NCI-H1694 (cell line): Measurements from ENCODE around the gene CACNA1H.
"Not testable (repeated sequence)": the region's sequence is repeated elsewhere in the genome, so short reads cannot be mapped to it uniquely, and the experiment has no call there.

Source experiments
- DNase-seq: peaks from one replicate; lab custom pipeline; 2025; lab: John Stamatoyannopoulos, UW

The CACNA1H gene

DNA sequence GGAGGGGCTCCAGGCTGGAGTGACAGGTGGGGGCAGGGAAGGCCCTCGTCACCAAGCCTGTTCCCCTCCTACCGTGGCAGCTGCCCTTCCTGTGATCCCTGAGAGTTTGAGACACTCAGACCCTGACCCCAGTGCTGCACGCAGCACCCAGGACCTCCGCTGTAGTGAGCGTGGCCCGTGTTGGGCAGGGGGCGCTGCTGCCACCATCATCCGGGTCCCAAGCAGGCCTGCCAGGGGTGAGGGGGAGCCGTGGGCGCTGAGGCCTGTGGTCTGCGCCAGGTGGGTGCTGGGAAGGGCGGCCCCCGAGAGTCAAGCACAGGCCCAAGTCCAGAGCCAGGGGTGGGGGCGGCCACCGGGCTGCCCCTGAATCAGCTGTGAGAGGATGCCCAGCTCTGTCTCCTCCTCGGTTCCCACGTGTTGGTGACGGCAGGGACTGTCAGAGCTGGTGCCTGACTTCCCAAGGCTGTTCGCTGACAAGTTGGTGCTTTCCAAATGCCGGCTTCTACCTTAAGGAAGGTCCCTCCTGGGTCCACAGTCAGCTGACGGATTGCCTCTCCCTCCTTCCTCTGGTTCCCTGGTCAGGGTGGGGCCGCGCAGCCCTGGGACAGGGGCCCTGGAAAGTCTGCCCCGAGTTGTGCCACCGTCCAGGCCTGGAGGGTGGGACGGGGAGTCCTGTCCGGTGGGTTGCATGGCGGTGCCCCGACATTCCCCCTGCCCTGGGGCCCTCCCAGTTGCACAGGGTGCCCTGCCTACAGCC is 41.1 kb downstream of the CACNA1H start:
- no peak for DNase-seq

DNA sequence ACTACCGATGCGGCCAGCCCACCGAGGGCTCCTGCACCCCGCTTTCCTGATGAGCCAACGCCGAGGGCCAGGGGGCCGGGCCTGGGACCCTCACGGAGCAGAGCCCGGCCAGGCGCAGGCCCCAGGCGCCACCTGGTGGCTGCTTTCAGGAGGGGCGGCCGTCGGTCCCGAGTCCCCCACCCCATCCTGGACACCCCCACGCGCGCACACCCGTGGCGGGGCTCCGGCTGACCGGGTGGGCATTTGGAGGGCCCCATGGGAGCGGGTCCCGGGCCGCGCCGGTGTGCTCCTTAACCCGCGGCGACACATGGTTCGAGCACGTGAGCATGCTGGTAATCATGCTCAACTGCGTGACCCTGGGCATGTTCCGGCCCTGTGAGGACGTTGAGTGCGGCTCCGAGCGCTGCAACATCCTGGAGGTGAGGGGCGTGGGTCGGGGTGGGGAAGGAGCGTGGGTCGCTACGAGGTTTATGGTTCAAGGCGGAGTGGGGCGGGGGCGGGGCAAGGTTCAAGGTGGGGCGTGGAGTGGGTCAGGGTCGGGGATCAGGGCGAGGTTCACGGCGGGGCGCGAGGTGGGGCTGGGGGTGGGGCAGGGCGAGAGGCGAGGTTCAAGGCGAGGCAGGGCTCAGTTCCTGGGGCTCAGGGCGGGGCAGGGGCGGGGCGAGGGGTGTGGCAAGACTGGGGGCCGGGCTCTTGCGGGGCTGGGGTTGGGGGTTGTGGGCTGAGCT is 41.9 kb downstream of the CACNA1H start:
- no peak for DNase-seq

DNA sequence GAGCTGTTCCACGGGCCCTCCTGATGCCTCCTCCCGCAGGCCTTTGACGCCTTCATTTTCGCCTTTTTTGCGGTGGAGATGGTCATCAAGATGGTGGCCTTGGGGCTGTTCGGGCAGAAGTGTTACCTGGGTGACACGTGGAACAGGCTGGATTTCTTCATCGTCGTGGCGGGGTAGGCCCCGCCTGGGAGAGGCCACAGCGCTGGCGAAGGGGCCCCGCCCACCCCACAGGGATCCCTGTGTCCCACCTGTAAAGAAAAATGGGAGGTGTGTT is 42.4 kb downstream of the CACNA1H start:
- no peak for DNase-seq

DNA sequence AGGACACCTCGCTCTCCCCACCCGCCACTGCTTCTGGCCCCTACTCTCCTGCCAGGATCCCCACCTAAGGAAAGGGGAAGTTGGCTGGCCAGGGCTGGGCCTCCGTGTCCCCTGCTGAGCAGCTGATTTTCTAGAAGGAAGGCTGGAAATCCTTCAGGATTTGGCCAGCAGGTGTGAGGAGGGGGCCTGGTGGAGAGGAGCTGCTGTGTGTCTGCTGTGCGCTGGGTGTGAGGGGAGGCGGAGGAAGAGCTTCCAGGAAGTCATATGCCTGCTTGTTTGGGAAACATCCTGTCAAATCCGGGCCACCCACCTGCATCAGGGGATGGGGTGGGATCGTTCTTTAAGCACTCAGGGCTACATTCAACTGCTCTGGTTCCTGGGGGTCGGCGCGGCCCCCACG is 43.6 kb downstream of the CACNA1H start:
- DNase-seq, result no peak

DNA sequence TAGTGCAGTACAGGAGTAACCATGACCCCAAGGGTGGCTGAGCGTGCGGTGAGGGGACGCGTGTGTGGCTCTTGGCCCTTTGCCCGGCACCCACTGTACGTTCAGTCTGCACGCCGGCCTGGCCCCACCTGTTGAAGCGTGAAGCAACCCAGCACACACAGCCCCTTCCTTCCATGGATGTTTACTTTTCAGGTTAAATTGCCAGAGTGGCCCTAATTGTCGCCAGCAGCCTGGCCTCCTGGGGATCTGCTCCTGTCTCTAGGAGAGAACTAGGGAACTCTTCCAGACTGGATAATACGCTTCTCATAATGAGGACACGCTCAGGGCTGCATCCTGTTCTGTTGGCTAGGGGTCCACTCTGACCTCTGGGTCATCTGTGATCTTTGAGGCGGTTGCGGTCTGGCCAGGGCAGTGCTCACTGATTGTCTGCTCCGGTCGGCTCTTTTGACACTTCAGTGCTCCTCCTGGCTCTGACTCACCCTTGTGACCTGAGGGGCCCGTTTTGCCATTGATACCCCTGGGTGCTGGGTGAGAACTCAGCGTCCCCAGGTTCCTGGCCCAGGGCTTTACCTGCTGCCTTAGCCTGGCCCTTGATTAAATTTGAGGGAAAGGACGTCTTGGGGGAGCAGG is 44.4 kb downstream of the CACNA1H start:
- no peak for DNase-seq

DNA sequence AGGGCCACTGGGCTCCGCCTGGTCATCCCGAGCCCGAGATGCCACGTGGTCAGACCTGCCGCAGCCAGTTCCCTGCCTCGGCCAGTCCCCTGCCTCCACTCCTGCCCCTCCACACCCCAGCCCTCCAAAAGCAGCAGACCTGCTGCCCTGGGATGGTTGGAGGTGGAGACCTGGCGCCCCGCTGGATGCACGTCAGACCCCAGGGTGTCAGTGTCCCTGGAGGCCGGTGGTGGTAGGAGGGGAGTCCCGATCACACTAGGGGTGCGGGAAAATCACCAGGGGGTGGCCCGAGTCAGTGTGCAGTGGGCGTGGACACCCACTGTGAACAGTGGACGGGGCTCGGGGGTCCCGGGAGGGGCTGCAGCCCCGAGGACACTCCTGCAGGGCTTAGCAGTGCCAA is 45.3 kb downstream of the CACNA1H start:
- DNase-seq, result no peak

DNA sequence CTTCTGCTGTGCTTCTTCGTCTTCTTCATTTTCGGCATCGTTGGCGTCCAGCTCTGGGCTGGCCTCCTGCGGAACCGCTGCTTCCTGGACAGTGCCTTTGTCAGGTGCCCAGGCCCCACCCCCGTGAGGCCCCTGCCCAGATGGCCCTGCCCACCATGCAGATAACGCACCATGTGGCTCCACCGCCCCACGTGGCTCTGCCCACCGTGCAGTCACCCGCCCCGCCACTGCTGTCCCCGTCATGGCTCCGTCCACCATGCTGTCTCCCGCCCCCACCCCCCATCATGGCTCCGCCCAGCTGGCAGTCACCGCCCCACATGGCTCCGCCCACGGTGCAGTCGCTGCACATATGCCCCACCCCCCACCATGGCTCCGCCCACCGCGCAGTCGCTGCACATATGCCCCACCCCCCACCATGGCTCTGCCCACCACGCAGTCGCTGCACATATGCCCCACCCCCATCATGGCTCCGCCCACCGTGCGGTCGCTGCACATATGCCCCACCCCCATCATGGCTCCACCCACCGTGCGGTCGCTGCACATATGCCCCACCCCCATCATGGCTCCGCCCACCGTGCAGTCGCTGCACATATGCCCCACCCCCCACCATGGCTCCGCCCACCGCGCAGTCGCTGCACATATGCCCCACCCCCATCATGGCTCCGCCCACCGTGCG is 45.9 kb downstream of the CACNA1H start:
- DNase-seq, result not testable (repeated sequence)

DNA sequence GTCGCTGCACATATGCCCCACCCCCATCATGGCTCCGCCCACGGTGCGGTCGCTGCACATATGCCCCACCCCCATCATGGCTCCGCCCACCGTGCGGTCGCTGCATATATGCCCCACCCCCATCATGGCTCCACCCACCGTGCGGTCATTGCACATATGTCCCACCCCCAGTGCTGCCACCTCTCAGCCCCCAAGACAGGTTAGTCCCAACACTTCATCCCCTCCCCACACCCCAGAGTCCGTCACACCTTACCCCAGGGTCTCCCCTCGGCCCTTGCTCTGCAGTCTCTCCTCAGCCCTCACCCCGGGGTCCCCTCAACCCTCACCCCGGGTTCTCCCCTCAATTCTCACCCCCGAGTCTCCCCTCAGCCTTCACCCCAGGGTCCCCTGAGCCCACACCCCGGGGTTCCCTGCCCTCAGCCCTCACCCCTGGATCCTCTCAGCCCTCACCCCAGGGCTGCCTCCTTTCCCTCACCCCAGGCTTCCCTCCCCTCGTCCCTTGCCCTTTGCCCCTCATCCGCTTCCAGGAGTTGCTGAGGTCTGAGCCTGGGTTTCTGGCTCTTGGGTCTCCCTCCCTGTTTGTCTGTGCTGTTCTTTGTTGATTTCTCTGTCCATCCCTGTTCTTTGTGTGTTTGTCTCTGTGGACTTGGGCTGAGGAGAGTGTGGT is 46.6 kb downstream of the CACNA1H start:
- DNase-seq, result no peak

DNA sequence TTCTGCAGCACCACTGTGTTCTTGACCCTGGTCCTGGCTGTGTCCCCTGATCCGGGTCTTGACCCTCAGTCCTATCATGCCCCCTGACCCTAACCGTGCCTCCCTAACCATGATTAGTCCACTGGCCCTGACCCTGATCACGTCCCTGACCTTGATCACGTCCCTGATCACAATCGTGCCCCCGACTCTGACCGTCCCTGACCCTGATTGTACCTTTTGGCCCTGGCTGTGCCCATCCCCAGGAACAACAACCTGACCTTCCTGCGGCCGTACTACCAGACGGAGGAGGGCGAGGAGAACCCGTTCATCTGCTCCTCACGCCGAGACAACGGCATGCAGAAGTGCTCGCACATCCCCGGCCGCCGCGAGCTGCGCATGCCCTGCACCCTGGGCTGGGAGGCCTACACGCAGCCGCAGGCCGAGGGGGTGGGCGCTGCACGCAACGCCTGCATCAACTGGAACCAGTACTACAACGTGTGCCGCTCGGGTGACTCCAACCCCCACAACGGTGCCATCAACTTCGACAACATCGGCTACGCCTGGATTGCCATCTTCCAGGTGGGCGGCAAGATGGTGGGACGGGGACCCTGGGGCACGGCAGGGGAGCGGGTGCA is 47.2 kb downstream of the CACNA1H start:
- no peak for DNase-seq

DNA sequence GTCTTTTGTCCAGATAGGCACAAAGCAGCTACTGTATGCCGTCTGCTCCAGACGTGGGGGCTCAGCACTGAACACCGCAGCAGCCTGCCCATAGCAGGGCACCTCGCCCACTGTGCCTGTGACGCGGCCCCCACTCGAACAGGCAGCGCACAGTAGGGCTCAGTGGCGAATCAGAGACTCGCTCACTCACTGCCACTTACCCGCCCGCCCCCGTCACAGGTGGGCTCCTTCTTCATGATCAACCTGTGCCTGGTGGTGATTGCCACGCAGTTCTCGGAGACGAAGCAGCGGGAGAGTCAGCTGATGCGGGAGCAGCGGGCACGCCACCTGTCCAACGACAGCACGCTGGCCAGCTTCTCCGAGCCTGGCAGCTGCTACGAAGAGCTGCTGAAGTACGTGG is 48.5 kb downstream of the CACNA1H start:
- no peak for DNase-seq

DNA sequence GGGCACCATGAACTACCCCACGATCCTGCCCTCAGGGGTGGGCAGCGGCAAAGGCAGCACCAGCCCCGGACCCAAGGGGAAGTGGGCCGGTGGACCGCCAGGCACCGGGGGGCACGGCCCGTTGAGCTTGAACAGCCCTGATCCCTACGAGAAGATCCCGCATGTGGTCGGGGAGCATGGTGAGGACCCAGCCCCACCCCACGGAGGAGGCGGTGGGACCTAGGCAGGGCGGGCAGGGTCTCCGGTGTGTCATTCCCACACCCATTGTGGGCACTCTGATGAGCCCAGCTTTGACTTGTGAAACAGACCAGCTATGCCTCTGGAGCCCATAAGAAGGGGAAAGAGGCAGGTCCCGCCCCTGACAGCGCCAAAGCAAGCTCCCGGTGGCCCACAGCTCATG is 49.4 kb downstream of the CACNA1H start:
- DNase-seq, result no peak

DNA sequence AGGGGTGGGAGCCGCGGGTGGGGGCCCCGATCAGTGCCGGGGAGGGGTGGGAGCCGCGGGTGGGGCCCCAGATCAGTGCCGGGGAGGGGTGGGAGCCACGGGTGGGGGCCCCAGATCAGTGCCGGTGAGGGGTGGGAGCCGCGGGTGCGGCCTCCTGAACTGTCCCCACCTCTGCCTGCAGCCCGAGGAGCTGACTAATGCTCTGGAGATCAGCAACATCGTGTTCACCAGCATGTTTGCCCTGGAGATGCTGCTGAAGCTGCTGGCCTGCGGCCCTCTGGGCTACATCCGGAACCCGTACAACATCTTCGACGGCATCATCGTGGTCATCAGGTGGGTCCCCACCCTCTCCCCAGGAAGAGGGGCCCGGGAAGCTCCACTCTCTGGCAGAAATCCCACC is 52.0 kb downstream of the CACNA1H start:
- DNase-seq, result no peak

DNA sequence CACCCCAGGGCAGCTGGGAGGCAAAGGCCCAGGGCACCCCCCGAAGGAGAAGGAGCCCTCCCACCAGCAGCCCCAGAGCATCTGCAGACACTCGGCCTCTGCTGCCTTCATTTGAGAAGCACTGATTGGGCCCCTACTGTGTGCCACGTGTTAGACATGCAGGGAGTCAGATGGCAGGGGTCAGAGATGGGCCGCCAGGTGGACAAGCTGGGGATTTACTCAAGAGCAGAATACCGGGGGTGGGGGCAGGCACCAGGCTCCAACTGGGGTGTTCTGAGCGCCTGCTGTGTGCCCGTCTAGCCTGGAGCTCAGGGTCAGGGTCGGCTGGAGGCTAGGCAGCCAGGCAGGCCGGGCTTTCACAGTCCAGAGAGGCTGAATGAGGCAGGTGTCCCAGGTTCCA is 53.4 kb downstream of the CACNA1H start:
- DNase-seq, result no peak

DNA sequence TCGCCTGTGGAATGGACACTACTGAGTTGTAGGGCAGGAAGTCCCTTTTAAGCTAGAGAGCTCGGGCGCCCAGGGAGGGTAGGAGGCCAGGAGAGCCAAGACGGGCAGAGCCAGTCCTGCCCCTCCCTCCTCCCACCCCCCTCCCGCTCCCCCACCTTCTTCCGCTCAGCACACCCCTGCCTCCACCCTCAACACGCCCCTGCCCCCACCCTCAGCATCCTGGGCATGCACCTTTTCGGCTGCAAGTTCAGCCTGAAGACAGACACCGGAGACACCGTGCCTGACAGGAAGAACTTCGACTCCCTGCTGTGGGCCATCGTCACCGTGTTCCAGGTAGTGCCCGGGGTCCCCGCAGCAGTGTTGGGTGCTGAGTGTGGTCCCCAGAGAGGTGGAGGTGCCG is 53.9 kb downstream of the CACNA1H start:
- no peak for DNase-seq

DNA sequence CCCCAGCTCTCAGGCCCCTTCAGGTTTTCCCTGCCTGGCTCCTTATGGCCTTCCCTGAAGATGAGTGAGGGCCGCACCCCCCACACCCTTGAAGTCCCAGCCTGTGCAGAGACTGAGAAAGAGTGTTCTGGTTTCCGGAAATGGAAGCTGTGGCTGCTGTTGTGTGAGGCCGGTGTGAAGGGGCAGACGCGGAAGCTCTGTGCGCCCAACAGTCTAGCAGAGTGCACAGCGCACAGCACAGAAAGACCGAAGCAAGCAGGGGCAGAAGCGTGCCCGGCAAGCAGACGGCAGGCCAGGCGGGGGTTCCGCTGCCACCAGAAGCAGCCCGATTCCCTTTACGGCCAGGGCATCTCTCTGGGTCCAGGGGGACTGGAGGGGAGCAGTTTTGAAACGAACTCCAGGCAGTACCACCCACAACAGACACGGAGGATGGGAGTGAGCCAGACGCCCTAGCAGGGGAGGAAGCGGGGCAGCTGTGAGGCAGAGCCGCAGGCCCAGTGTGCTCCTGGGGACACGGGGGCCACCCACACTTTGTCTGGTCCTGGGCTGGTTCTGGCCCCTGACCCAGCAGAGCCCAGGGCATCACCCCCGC is 55.4 kb downstream of the CACNA1H start:
- DNase-seq, result no peak

DNA sequence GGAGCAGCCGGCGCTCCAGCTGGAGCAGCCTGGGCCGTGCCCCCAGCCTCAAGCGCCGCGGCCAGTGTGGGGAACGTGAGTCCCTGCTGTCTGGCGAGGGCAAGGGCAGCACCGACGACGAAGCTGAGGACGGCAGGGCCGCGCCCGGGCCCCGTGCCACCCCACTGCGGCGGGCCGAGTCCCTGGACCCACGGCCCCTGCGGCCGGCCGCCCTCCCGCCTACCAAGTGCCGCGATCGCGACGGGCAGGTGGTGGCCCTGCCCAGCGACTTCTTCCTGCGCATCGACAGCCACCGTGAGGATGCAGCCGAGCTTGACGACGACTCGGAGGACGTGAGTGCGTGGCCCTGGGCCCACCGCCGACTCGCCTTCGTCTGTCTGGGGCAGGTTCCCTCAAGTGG is 56.2 kb downstream of the CACNA1H start:
- DNase-seq, result no peak

DNA sequence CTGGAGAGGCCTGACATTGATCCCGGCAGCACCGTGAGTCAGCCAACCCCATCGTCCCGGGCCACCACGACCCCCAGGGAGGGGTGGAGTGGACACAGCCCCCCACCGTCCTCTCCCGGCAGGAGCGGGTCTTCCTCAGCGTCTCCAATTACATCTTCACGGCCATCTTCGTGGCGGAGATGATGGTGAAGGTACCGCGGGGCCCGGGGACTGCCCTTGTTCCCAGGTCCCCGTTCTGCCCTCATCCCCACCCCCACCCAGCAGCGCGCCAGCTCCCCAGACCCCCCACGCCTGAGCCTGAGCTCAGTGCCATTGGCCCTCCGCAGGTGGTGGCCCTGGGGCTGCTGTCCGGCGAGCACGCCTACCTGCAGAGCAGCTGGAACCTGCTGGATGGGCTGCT is 57.6 kb downstream of the CACNA1H start:
- no peak for DNase-seq

DNA sequence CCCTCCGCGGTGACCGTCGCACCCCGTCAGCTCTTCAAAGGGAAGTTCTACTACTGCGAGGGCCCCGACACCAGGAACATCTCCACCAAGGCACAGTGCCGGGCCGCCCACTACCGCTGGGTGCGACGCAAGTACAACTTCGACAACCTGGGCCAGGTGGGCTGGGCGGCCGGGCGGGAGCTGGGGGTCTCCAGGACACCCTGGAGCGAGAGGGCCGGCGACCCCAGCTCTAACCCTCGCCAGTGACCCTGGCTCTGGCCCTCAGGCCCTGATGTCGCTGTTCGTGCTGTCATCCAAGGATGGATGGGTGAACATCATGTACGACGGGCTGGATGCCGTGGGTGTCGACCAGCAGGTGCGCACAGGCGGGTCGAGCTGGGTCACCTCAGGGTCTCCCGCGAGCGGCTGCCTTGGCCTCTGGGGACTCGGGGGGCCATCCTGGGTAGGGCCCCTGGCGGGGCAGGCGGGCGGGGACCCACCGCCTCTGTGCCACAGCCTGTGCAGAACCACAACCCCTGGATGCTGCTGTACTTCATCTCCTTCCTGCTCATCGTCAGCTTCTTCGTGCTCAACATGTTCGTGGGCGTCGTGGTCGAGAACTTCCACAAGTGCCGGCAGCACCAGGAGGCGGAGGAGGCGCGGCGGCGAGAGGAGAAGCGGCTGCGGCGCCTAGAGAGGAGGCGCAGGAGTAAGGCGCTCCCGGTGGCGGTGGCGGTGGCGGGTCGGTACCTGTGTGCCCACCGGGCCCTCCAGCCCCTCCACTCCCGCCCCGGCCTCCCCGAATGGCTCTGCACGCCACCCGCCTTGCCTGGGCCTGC is 58.8 kb downstream of the CACNA1H start:
- DNase-seq, result no peak

DNA sequence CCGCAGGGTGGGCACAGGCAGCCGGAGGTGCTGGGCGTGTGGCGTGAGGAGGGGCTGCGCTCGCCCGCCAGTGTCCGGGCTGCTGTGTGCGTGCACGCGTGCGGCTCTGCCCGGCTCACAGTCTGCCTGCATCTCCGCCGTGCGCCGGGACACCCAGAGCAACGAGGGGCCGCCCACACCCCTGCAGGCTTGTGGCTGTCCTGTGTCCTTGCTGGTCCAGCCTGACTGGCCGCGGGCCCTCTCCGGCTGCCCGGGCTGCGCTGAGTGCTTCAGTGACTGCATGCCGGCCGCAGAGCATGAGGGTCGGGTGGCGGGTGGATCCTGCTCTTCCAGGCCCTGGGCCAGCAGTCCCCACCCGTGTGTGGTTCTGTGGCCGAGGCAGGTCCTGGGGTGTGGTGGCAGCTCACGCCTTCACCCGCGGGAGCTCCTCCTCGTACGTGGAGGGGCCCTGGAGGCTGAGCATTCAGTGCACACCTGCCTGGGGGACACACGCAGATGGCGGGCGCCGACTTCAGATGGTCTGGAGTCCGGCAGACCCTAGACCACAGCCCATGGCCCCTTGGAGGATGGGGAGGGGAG is 59.8 kb downstream of the CACNA1H start:
- DNase-seq, result no peak

DNA sequence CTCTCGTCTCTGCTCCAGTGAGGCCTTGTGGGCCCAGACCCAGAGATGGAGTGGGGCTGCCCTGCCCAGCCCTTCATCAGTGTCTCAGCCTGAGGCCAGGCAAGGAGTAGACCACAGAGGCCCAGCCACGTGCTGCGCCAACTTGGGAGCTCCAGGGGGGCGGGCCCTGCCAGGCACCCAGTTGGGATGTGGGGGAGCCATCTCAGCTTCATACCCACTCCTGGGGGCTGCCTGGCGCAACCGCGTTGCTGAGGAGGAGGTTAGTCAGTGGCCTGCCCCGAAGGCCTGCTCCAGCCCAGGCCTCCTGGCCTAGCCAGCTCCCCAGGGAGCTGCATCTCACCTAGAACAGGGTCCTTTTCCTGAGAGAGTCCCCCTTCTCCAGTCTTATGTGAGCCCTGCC is 60.3 kb downstream of the CACNA1H start:
- DNase-seq, result no peak
